HG03139 (cell line): ENCODE measurements around the gene OR8J3.
"Not testable (repeated sequence)": the region's sequence is repeated elsewhere in the genome, so short reads cannot be mapped to it uniquely, and the experiment has no call there.

ENCODE experiments used
- ATAC-seq: cut with Tn5 transposase; IDR thresholded peaks from one replicate; pipeline ENCODE4 v1.9.1; 2021; ENCODE audit not compliant: unreplicated experiment

The OR8J3 gene, protein sequence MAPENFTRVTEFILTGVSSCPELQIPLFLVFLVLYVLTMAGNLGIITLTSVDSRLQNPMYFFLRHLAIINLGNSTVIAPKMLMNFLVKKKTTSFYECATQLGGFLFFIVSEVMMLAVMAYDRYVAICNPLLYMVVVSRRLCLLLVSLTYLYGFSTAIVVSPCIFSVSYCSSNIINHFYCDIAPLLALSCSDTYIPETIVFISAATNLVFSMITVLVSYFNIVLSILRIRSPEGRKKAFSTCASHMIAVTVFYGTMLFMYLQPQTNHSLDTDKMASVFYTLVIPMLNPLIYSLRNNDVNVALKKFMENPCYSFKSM

DNA sequence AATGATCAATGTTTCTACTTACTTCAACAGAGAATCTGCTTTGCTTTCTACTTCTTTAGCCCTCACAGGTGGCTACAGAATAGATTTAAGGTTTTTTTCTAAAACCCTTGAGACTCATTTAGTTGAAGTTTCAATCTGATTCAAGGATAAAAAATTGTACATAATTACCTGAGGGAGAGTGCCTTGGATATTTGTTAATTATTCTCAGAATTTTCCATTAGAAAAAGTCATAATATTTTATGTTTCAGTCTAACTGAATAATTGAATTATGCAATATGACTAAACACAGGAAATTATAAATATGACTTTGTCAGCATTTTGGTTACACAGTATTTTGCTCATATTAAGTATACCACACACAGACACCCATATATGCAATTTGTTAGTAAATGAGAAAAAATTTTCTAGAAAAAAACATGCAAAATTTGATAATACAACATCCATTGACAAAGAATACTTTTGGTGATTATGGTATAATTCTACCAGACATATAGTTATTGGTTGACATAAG is at the start of gene OR8J3:
Gene OR8J3 (minus strand): TSS at position 51 of the 511 bp plus-strand sequence. CDS start 2,483 bp downstream, outside the sequence.
- no peak for ATAC-seq

DNA sequence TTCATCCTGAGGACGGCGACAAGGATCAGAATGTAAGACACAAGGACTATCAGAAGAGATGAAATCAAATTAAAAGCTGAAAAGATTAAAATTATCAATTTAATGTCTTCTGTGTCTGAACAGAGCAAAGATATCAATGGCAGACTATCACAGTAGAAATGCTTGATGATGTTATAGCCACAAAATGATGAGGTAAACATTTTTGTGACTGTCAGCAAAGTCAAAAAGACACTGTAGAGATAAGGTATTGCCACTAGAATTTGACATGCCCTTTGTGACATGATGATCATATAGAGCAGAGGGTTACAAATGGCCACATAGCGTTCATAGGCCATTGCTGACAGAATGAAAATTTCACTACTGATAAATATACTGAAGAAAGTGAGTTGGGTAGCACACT is 48.6 kb upstream of the OR8J3 start:
- ATAC-seq: no peak

DNA sequence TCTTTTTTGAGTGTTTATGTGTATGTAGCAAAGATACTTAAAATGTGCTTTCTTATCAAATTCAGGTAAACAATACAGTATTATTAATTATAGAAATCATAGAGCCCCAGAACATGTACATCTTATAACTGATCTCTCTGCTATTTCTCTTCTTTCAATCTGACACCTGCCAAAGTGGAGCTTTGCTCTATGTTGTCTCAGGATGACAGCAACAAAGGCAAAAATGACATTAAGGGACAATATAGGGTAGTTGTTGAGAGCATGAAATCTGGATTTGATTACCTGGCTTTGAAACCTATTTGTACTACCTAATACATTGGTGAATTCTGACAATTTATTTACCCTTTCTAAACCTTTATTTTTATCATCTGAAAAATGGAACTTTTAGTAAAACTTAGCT is 43.5 kb upstream of the OR8J3 start:
- no peak for ATAC-seq

DNA sequence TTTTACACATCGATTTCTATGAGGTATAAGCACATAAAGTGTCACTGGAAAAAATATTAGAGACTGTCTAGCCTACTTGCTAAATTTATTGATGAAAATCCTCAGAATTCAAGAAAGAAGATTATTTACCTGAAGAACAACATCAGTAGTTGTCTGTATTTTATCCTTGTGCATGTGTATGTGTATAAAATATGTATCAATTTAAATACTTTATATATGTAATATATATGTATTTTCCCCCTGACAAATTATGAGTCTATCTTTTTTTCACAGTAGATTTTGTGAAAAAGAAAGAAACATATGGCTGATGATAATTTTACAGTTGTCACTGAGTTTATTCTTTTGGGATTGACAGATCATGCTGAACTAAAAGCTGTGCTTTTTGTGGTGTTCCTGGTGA is 36.3 kb upstream of the OR8J3 start, which contains the start of gene OR5J2:
Gene OR5J2 (plus strand): TSS at position 301 of the 400 bp plus-strand sequence. CDS start 0 bp downstream, at position 301.
- ATAC-seq: no peak

DNA sequence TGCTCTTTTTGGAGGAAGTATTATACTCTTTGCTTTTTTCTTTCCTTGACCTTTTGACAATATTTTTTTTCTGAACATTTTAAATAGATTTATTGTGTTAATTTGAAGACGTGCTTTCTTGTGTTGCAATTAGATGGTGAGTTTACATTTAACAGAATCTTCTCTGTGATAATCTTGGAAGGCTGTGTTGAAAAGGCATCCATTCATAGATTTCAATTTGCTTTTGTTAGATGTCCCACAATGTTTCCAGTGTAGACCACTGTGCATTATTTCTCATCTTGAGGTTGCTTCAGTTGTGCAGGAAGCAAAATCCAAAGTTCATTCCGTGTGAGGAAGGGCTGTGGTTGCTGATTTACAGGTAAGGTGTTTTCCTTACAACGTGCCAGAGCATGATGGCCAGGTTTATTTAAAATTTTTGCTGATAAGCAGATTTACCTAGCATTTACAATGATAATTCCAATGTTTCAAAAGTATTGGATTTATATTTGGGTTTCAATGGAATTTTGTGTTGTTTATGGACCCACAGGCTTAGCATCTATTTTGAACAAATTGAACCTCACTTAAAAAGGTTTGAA is 32.3 kb upstream of the OR8J3 start:
- no peak for ATAC-seq

DNA sequence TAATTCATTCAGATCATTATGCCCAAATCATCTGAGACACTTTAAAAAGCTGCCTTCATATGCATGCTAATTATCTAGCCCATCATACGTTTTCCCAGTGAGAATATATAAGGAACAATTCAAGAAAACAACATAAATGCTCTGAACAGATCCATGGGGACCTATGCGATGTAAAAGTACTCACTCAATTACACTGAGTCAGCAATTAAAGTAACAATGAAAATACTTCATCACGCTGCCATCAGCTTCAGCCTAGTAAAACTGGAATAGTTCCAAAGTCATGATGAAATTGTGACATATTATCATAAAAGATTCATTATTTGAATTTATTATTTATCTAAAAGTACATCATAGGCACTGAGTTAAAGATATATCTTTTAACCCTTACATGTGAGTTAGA is 23.8 kb upstream of the OR8J3 start:
- ATAC-seq: no peak

DNA sequence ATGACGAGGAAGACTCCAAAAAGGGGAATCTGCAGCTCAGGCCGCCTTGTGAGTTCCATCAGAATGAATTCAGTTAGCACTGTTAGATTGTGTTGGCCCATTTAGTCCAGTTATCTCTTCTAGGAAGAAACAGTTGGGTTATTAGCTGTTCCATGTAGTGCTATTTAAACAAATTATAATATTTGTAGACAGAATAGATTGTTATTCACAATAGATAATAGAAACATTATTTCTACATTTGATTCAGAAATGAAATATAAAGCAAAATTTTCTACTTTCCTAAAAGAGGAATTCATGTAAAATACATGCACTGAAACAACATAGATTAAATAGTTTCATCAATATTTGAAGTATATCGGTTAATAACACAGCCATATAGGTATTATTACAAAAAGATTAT is 20.2 kb upstream of the OR8J3 start, which contains the start of gene OR8K5:
Gene OR8K5 (minus strand): TSS at position 101 of the 400 bp plus-strand sequence. CDS start 0 bp downstream, at position 101.
- ATAC-seq: no peak

DNA sequence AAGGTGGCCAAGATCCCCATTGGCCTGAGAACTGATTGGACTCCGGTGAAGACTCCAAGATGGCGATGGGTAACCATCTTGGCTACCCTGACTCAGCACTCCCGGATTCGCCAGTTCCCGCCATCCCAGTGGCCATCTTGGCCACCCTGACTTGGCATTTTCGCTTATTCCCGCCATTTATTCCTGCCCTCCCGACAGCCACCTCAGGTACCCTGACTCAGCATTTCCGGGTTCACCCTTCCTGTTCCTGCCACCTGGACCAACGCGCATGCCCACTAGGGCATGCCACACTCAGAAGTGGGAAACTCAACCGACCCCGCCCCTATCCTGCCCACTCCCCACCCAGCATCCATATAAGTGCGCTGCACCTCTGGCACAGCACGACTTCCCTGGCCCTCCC is 12.3 kb upstream of the OR8J3 start:
- no peak for ATAC-seq

DNA sequence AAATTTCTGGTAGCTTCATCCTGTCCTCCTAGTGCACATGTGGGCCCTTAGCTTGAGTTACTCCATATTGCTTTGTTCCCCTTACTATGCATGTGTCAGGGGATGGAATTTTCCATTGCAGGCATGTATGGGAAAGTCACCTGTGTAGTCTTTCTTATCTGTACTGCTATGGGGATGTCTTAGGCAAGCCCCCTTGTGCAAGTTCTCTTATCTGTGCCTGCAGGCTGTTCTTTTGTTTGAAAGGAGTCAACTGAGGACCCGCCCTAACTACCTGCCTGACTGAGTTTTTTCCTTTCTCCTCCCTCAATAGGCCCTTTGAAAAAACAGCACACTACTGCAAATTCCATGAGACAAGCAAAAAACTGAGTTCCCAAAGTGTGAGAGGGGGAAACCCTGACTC is 11.4 kb upstream of the OR8J3 start:
- no peak for ATAC-seq

DNA sequence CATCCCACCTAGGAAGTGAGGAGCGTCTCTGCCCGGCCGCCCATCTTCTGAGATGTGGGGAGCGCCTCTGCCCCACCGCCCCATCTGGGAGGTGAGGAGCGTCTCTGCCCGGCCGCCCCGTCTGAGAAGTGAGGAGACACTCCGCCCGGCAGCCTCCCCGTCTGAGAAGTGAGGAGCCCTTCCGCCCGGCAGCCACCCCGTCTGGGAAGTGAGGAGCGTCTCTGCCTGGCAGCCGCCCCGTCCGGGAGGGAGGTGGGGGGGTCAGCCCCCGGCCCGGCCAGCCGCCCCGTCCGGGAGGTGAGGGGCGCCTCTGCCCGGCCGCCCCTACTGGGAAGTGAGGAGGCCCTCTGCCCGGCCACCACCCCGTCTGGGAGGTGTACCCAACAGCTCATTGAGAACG is 3.7 kb upstream of the OR8J3 start:
- not testable (repeated sequence) for ATAC-seq

DNA sequence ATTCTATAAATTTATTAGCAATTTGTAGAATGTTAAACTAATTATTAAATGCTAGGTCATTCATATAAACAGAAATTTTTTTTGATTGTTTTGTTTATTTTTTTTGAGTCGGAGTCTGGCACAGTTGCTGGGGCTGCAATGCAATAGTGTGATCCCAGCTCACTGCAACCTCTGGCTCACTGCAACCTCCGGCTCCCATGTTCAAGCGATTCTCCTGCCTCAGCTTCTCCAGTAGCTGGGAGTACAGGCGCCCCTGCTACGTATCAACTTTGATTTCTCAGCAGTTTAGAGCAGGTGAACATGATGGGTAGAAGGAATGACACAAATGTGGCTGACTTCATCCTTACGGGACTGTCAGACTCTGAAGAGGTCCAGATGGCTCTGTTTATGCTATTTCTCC is 17.9 kb downstream of the OR8J3 start, which contains the start of gene OR8H3:
Gene OR8H3 (plus strand): TSS at position 301 of the 400 bp plus-strand sequence. CDS start 0 bp downstream, at position 301.
- ATAC-seq: no peak

DNA sequence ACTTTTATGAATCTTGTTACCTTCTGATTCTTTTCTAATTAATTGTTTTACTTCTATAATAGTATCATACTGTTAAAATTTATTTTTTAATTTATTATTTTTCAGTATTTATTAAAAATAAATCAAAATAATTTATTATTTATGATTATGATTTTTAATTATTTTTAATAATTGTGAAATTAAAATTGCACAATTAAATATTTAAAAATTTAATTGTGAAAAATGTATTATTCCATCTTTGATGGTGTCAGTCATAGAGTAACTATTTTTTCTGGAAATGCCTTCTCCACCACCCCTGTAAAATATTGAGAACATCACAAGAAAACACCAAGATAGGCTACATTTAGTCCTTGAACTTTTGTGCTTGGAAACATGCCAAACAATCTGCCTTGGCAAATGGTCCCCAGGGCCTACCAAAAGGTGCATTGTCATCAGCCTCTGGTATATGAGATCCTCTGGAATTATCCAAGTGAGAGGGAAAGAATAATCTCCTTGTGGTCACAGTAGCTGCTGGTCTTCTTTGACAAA is 36.7 kb downstream of the OR8J3 start, which contains the start of gene OR8H2:
Gene OR8H2 (plus strand): TSS at position 478 of the 528 bp plus-strand sequence. CDS start 1,356 bp downstream, outside the sequence.
- no peak for ATAC-seq

DNA sequence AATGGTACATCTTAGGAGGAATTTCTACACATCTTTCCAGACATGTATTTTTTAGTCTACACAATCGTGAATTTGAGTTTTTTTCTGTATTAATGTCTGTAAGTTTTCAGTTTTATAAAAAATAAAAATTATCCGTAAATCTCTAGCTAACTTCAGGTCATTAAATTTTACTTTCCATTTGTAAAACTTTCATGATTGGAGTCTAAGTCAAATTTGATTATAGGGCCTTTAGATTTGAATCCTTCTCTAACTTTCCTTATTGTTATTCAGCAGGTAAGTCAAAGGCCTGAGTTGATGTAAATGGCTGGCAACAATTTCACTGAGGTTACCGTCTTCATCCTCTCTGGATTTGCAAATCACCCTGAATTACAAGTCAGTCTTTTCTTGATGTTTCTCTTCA is 47.0 kb downstream of the OR8J3 start, which contains the start of gene OR8I2:
Gene OR8I2 (plus strand): TSS at position 301 of the 400 bp plus-strand sequence. CDS start 0 bp downstream, at position 301.
- ATAC-seq: no peak

DNA sequence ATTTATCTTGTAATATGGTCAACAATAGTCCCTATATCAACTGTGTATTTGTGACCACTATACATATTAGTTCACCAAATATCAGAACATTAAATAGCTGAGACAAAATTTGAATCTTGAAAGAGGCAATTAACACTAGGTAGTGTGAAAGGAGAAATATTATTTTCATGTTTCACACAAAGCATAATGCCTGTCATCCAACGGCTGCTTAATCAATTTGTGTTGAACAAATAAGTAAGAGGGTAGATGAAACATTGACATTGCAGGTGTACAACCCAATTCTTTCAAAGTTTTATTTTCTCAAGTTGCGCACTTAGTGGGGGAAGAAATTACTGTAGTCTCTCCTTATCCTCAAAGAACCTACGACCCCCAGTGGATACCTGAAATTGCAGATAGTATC is 50.3 kb downstream of the OR8J3 start:
- ATAC-seq: no peak
